Measurements from ENCODE around the gene JAG2.

JAG2 gene

DNA sequence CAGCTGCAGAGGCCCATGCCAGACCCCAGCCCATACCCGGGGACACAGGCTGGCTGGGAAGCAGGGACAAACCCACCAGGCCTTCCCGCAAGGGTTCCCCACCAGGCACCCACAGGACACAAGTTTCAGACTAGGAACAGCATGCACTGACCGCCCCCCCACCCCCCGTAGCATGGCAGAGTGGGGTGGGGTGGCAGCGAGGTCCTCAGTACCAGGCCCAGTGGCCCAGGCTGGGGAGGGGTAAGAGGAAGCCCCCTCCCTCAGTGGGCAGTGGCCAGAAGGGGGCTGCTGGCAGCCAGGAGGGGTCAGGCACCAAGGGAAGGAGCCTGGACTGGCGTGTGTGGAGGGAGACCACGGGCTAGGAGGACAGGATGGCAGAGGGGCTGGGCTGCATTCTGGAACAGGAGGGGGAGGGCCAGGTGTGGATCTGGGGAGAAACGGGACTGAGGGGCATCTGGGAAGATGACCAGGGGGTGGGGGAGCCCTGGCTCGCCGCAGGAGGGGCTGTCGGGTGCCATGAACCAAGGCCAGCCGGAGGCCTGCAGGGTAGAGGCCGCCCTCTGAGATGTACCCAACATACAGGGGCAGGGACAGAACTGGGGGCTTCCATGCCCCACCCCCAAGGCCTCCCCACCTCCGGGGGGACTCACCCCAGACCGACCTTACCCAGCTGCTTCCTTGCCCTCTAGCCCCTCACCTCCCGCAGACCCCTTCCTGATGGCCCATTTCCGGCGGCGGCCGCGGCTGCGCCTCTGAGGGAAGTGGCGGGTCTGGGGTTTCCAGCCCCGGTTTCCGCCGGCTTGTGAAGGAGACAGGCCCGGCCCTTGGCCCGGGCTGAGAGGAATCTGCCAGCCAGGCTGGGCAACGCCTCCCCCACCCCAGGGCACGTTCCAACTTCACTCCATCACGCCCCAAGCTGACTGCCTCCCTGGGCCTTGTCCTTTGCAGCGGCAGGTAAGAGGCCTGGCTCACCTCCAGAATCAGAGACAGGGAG, 5.6 kb upstream of the JAG2 start:
- H3K79me2 ChIP-seq (ENCODE audit: insufficient read depth, low read length) = no peaks in the 10 kb centered on the region
- no peak overlapping the region for H3K27ac ChIP-seq (ENCODE audit: low read depth, low read length)
- no peaks in the 10 kb centered on the region for H3K9me3 ChIP-seq (ENCODE audit: insufficient read depth, low read length)
- H3K9me2 ChIP-seq (replicated peaks; ENCODE audit: insufficient read depth, low read length) = no peaks in the 10 kb centered on the region
- H3K4me2 ChIP-seq (ENCODE audit: low read depth, low read length, poor library complexity, severe bottlenecking) = no peak overlapping the region
- no peaks in the 10 kb centered on the region for H4K20me1 ChIP-seq (ENCODE audit: low read depth, low read length)
- no peak overlapping the region for H3K4me3 ChIP-seq (ENCODE audit: insufficient read depth, low read length, poor library complexity, severe bottlenecking)
- no peak overlapping the region for H2AFZ ChIP-seq (ENCODE audit: low read depth, low read length, severe bottlenecking)
- TF ChIP-seq EZH2phosphoT487 (conservative IDR thresholded peaks at IDR 0.05; ENCODE audit: low read length) = no peak
- no peak for TF ChIP-seq CTCF (IDR thresholded peaks at IDR 0.05; ENCODE audit: insufficient read depth, low read length, poor library complexity, severe bottlenecking)
- H3K27me3 ChIP-seq (ENCODE audit: low read length) = no peaks in the 10 kb centered on the region
- no peak overlapping the region for H3K9ac ChIP-seq (ENCODE audit: low read length)
- no peaks in the 10 kb centered on the region for H3F3A ChIP-seq (ENCODE audit: insufficient read depth)
- H3K36me3 ChIP-seq (ENCODE audit: low read length) = no peaks in the 10 kb centered on the region

DNA sequence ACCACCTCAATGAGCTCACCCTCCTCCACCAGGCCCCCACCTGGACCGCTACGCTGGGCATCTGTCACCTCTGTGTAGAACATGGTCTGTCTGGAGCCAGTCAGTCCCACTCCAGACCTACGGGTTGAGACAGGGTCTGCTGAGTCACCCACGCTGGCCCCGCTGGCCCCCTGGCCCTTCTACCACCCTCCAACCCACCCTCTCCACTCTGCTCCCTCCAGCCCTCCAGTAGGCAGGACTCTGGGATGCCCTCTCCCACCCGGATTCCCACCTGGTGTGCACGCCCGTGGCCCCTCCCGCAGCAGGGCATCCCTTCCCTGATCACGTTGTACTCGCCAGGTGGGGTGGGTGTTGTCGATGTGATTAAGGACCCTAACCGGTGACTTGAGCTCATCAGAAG, 4.6 kb upstream of the JAG2 start:
- TF ChIP-seq CTCF (IDR thresholded peaks at IDR 0.05; ENCODE audit: insufficient read depth, low read length, poor library complexity, severe bottlenecking) (no peak), EZH2phosphoT487 (conservative IDR thresholded peaks at IDR 0.05; ENCODE audit: low read length) (no peak)

GRCh38 chr14:105172476-105172875, 3.9 kb upstream of the JAG2 start:
- Histone ChIP-seq H3K9ac (ENCODE audit: low read length) (no peak overlapping the region), H3K4me2 (ENCODE audit: low read depth, low read length, poor library complexity, severe bottlenecking) (no peak overlapping the region), H3K4me3 (ENCODE audit: insufficient read depth, low read length, poor library complexity, severe bottlenecking) (no peak overlapping the region), H3K9me3 (ENCODE audit: insufficient read depth, low read length) (no peaks in the 10 kb centered on the region), H3K79me2 (ENCODE audit: insufficient read depth, low read length) (no peaks in the 10 kb centered on the region), H2AFZ (ENCODE audit: low read depth, low read length, severe bottlenecking) (no peak overlapping the region), H3K9me2 (replicated peaks; ENCODE audit: insufficient read depth, low read length) (no peaks in the 10 kb centered on the region), H4K20me1 (ENCODE audit: low read depth, low read length) (no peaks in the 10 kb centered on the region), H3K36me3 (ENCODE audit: low read length) (no peaks in the 10 kb centered on the region), H3K27ac (ENCODE audit: low read depth, low read length) (no peak overlapping the region), H3F3A (ENCODE audit: insufficient read depth) (no peaks in the 10 kb centered on the region), H3K27me3 (ENCODE audit: low read length) (no peaks in the 10 kb centered on the region)
- TF ChIP-seq CTCF (IDR thresholded peaks at IDR 0.05; ENCODE audit: insufficient read depth, low read length, poor library complexity, severe bottlenecking) (no peak), EZH2phosphoT487 (conservative IDR thresholded peaks at IDR 0.05; ENCODE audit: low read length) (no peak)

More for the DNA sequence above, 4.6 kb upstream of the JAG2 start:
- no peak overlapping the region for H2AFZ ChIP-seq (ENCODE audit: low read depth, low read length, severe bottlenecking)
- H3K27me3 ChIP-seq (ENCODE audit: low read length) = no peaks in the 10 kb centered on the region
- H3K9me3 ChIP-seq (ENCODE audit: insufficient read depth, low read length) = no peaks in the 10 kb centered on the region
- no peak overlapping the region for H3K4me3 ChIP-seq (ENCODE audit: insufficient read depth, low read length, poor library complexity, severe bottlenecking)
- H4K20me1 ChIP-seq (ENCODE audit: low read depth, low read length) = no peaks in the 10 kb centered on the region
- H3K27ac ChIP-seq (ENCODE audit: low read depth, low read length) = no peak overlapping the region
- no peak overlapping the region for H3K9ac ChIP-seq (ENCODE audit: low read length)
- no peaks in the 10 kb centered on the region for H3K9me2 ChIP-seq (replicated peaks; ENCODE audit: insufficient read depth, low read length)
- H3F3A ChIP-seq (ENCODE audit: insufficient read depth) = no peaks in the 10 kb centered on the region
- H3K79me2 ChIP-seq (ENCODE audit: insufficient read depth, low read length) = no peaks in the 10 kb centered on the region
- no peaks in the 10 kb centered on the region for H3K36me3 ChIP-seq (ENCODE audit: low read length)
- H3K4me2 ChIP-seq (ENCODE audit: low read depth, low read length, poor library complexity, severe bottlenecking) = no peak overlapping the region
